GM10847 (cell line): Measurements from ENCODE around the gene COA1.

Experiments used
- POLR2A ChIP-seq: IDR thresholded peaks from 2 replicates; pipeline ENCODE4 v1.6.1; 2011; ENCODE audit not compliant: insufficient read length; ENCODE audit errors: extremely low read depth

Gene COA1

GRCh38 chr7:43700059-43700501, 29.2 kb downstream of the COA1 start:
- no peak for TF ChIP-seq POLR2A

DNA sequence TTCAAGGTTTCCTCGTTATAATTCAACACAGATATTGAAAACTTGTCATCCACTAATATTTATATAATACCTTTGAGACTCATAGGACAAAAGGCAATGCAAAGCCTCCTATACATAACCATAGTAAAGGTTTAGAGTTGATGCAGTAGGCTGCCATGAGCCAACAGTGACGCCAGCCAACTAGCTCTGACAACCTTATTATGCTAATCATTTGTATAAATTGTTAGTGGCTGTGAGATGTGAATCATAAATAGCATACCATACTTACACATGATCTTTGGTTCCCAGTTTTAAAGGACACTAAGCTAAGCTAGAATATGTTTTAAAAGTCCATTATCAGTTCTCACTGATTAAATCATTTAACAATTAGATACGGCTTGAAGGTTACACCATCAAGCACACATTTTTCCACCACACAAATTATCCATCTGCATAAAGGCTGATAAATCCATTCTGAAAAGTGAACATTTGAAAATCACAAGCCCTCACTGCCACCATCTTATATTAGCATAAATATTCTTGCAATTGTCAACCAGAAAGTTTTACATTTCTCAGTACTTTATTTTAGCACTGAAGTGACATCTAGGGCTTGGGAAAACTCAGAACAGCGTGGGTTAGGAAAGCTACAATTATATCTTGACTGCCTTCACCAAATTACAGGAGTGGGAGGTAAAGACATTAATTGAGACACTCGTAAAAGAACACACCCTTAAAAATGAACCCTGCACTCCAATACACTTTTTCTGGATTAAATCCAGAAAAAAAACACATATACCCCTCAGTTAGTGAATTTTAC, 30.7 kb downstream of the COA1 start:
- TF ChIP-seq POLR2A: no peak

DNA sequence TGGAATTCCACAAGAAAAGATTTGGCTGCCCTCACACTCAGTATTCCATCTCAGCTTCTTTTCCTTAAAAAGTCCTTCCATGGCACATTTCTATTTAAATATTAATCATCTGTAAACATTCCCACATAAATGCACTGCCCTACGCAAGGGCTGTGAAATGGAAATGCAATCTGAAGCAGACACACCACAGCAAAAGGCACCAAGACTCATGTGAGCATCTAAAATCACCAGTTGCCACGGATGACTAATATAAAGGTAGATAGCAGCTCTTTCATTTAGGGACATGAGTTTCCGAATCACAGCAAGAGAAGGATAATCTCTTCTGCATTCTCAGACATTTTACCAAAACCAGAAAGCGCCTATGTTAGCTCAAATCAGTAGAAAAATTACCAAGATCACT, 31.6 kb downstream of the COA1 start:
- no peak for TF ChIP-seq POLR2A

DNA sequence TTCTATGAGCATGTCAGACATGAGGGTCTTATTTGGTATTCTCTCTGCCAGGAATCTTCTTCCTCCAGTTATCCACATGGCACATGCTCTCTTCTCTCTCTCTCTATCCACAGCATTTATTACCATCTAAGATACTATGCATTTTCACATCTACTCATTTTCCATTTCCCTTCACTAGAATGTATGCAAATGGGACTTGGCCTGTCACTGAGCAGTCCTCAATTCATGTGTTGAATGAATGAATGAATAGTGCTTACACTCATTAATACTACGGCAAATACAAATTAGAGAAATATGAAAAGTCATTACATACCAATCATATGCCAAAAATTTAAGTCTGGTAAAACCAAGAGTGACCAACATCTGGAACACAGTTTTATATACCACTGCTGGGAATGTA, 34.0 kb downstream of the COA1 start:
- TF ChIP-seq POLR2A: no peak

DNA sequence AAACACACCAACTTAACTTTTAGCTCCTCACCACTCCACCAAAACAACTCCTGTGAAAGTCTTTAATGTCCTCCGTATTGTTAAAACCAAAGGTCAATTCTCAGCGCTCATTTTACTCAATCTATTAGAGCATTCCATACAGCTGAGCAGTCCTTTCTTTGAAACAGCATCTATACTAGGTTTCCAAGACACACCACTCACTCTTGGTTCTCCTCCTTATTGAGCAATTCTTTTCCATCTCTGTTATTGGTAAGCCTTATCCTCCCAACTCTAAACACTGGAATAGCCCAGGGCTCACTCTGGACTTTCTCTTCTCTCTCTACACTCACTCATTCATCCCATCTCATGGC, 34.9 kb downstream of the COA1 start:
- no peak for TF ChIP-seq POLR2A

- no peak for TF ChIP-seq POLR2A
Measured at GRCh38 chr7:43693687-43694398, 35.5 kb downstream of the COA1 start.

- no peak for TF ChIP-seq POLR2A
Measured at GRCh38 chr7:43692582-43693373, 36.5 kb downstream of the COA1 start.

- TF ChIP-seq POLR2A: no peak
Measured at GRCh38 chr7:43691611-43692010, 37.7 kb downstream of the COA1 start.

GRCh38 chr7:43689115-43689514, 40.2 kb downstream of the COA1 start:
- TF ChIP-seq POLR2A: no peak

GRCh38 chr7:43686991-43687390, 42.3 kb downstream of the COA1 start:
- no peak for TF ChIP-seq POLR2A

DNA sequence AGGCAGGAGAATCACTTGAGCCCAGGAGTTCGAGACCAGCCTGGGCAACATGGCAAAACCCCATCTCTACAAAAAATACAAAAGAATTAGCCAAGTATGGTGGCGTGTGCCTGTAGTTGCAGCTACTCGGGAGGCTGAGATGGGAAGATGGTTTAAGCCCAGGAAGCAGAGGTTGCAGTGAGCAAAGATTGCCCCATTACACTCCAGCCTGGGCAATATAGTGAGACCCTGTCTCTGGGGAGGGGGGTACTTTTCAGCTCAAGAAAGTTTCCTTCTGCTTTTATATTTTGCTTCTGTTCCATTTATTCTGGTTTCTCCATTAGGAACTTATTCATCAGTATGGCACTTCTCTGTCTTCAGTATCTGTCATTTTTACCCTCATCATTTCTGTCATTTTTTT, 48.6 kb downstream of the COA1 start:
- TF ChIP-seq POLR2A: no peak

- TF ChIP-seq POLR2A: no peak
Measured at GRCh38 chr7:43679210-43680068, 49.9 kb downstream of the COA1 start.

- no peak for TF ChIP-seq POLR2A
Measured at GRCh38 chr7:43678315-43678714, 51.0 kb downstream of the COA1 start.

GRCh38 chr7:43677864-43678263, 51.5 kb downstream of the COA1 start:
- no peak for TF ChIP-seq POLR2A
